GM18511 (cell line): ENCODE data around the gene PRR36.
"Not testable (repeated sequence)": the region's sequence is repeated elsewhere in the genome, so short reads cannot be mapped to it uniquely, and the experiment has no call there.

Experiments used
- ATAC-seq: cut with Tn5 transposase; IDR thresholded peaks from one replicate; pipeline ENCODE4 v1.9.1; 2021; ENCODE audit warnings: mild to moderate bottlenecking, moderate library complexity; ENCODE audit not compliant: unreplicated experiment

Gene PRR36

GRCh38 chr19:7860714-7861618 is 13.2 kb downstream of the PRR36 start:
- ATAC-seq, result no peak

- no peak for ATAC-seq
These were observed 14.1 kb downstream of the PRR36 start for GRCh38 chr19:7859831-7860713.

GRCh38 chr19:7859087-7859486 is 15.1 kb downstream of the PRR36 start:
- ATAC-seq, result not testable (repeated sequence)

- no peak for ATAC-seq
These were observed 15.9 kb downstream of the PRR36 start for GRCh38 chr19:7858109-7858770.

GRCh38 chr19:7857727-7858108 is 16.5 kb downstream of the PRR36 start:
- no peak for ATAC-seq

GRCh38 chr19:7856679-7857663 is 17.2 kb downstream of the PRR36 start:
- no peak for ATAC-seq

GRCh38 chr19:7856109-7856591 is 18.0 kb downstream of the PRR36 start:
- no peak for ATAC-seq

GRCh38 chr19:7855426-7856108 is 18.6 kb downstream of the PRR36 start:
- no peak for ATAC-seq

- no peak for ATAC-seq
These were observed 20.4 kb downstream of the PRR36 start for GRCh38 chr19:7853770-7854128.

- ATAC-seq, result no peak
These were observed 21.1 kb downstream of the PRR36 start for GRCh38 chr19:7852851-7853769.

- ATAC-seq, result no peak
These were observed 22.3 kb downstream of the PRR36 start for GRCh38 chr19:7851623-7852500.

GRCh38 chr19:7850945-7851622 is 23.1 kb downstream of the PRR36 start:
- ATAC-seq, result no peak

GRCh38 chr19:7850000-7850813 is 24.0 kb downstream of the PRR36 start:
- no peak for ATAC-seq

GRCh38 chr19:7849631-7849999 is 24.6 kb downstream of the PRR36 start:
- no peak for ATAC-seq

GRCh38 chr19:7848779-7849457 is 25.3 kb downstream of the PRR36 start:
- no peak for ATAC-seq
